ENCODE measurements around the gene KCNG1.

Gene KCNG1

DNA sequence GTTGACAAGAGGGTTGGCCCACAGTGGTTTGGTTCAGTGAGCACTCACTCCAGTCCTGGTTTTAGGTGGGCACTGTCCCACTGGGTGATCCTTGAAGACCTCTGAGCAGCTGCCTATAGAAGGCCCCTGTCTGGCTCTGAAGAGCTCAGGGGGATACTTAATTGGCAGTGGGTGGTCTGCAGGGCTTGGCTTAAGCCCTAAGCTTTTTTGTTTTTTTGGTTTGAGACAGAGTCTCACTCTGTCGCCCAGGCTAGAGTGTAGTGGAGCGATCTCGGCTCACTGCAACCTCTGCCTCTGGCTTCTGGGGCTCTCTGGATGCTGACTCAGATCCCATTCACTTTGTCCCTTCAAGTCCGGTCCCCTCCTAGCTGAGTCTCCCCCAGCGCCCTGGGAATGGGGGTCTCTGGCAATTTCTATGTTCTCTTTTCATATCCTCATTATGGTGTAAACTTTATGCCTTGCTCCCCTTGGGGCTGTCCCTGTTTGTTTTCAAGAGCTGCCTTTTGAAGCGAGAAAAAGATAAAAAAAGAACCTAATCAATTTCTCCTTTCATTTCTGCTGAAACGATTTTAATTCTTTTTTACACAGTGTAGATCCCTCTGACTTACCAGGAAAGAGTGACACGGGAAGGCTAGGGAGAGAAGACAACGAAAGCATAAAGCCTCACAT is 12.2 kb upstream of the KCNG1 start:
- no peak for DNase-seq

- DNase-seq = no peak
These were observed 11.6 kb upstream of the KCNG1 start for GRCh38 chr20:51034476-51034875.

- DNase-seq = no peak
These were observed 7.3 kb upstream of the KCNG1 start for GRCh38 chr20:51029963-51030920.

DNA sequence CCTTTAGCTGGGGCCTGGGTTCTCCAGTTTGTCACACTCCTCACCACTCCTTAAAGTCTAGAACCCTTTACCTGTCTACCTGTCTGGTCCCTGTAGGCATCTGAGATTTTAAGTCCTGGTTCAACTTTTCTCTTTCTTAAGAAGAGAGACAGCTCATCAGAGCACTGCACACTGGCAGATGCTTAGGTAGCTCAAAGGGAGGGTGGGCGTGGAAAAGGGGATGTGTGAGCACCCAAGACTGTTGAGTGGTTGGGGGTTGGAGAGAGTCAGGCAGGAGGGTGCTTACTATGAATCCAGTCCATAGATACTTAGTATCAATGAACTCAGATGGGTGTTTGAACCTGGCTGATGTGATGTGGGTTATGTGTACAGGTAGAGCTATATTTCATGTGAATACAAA is 6.6 kb upstream of the KCNG1 start:
- DNase-seq = no peak

- no peak for DNase-seq
These were observed 5.8 kb upstream of the KCNG1 start for GRCh38 chr20:51028616-51029212.

- DNase-seq = no peak
These were observed 4.3 kb upstream of the KCNG1 start for GRCh38 chr20:51027035-51027795.

DNA sequence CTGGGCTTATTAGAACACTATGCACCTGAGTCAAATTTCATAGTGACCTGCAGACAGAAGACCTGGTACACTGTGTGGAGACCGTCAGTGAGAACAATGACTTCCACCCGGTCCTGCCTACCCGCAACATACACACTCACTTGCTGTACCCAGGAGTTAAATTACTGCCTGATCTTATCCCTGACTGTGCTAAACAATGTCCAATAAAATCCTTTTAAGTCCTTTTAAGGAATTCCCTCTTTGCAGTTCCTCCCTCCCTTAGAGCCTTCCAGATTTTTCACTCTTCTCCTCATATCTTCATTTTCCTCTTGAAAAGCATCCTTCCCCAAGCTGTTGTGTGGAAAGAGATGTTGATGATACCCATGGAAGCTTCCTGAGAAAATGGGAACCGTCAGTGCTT is 3.4 kb upstream of the KCNG1 start:
- no peak for DNase-seq

DNA sequence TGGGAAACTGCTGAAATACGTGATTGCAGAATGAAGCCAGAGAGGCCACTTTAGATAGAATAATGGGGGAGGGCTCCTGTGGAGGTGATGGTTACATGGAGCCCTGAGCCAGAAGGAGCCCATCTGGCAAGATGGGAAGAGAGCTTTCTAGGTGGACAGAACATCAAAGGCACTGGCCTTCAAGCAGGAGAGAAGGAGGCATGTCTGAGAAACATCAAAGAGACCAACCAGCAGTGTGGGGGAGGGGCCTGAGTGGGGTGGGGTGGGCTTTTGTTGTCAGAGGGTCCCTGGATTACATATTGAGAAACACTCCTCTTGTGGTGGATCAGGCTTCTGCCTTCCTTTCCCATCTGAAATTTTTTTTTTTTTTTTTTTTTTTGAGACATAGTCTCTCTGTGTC is 1.9 kb upstream of the KCNG1 start:
- no peak for DNase-seq

DNA sequence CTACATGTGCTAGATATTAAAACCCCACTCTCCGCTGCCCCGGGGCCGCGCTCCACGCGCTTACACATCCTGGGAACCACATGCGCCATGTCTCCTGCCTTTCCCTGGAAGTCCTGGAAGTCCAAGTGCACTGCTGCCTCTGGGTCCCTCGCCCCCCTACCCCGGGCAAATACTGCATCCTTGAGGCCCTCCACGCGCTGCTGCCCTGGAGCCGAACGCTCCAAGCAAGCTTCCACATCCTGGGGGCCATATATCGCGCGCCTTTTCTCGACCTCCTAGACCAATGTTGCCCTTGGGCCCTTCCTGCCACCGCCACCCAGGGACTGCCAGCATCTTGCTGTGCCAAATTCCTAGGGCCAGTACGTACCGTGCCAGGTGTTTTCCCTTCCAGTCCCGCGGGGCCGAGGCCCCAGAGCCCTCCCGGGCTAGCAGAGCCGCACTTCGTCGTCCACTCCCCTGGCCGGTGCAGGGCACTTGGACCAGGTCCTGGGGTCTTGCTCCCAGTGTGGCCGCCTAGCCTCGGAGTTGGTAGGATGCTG is 779 bp upstream of the KCNG1 start:
- no peak for DNase-seq

DNA sequence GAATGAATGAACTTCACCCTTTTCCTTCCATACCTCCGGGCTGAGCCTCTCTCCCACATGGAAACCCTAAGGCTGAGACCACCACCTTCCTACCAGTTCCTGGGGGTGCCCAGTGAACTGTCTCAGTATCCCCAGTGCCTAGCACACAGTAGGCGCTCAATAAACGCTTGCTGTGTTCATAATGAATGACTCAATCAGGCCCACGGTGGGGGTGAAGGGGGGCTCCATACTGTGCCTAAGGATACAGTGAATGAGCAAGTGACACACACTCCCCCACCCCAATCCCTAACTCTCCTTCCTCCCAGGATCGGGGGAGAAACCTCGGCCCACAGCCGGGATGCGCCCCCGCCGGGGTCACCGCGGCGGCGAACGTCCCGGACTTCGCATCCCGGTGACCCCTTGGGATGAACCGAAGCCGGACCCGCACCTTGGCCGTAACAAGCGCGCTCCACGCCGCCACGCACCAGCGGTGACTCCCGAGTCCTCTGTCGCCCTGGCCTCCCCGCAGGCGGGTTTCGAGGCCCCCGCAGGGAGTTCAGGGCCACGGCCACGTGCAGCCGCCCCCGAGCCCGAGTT is 592 bp downstream of the KCNG1 start:
- no peak for DNase-seq

GRCh38 chr20:51021067-51022025 is 1.6 kb downstream of the KCNG1 start:
- DNase-seq = no peak

DNA sequence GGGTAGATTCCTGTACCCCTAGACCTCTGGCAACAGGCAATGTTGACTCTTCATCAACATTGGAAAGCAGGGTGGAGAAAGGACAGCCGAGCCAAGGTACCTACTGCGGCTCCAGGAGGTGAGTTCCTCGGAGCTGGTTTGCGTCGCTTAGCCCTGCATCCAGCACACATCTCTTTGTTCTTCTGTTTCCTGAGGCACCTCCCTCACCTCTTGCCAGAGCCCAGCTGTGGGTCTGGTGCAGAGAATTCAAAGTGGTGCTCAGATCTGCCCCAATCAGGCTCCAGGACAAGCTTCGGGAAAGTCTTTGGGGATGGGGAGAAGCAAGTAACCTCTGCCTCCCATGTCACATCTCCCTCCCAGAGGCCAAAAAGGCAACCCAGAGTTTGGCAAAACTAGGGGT is 2.2 kb downstream of the KCNG1 start:
- no peak for DNase-seq

- DNase-seq = no peak
These were observed 3.0 kb downstream of the KCNG1 start for GRCh38 chr20:51019656-51020592.

- DNase-seq = no peak
These were observed 5.7 kb downstream of the KCNG1 start for GRCh38 chr20:51017251-51017650.

- no peak for DNase-seq
These were observed 6.4 kb downstream of the KCNG1 start for GRCh38 chr20:51016521-51016920.

- DNase-seq = peak; percentile 22 to 49
These were observed 7.8 kb downstream of the KCNG1 start for GRCh38 chr20:51014797-51015722.

DNA sequence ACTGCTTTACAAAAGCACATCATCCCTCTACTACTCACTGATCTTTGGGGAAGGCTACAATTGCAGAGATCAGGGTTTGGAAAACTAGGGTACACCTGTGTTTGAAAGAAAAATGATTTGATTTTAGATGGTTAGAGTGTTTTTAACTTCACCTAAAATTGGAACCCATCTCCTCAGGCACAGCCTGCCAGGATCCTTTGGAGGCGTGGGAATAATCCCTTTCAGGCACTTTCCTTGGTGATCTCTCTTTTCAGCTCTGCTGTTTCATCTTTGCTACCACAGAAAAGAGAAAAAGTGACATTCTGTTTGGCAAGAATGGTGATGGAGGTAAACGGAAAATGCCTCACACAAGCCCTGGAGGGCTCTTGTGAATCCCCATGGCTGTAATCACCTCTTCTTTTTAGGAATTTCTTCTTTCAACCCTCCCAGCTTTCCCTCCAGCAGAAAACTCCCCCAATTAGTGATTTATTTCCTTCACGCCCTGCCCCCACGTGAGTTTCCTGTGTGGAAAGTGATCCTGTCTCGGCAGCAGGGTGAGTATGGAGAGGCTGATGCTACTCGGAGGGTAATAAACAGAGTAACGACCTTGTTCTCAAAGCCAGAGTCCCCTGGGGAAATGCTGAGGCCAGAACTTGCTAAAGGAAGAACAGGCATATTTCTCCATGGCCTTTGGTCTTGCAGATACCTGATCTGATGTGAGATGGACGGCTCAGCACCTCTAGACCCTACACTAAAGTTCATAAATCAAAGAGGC is 9.2 kb downstream of the KCNG1 start:
- DNase-seq = no peak

GRCh38 chr20:51012357-51012756 is 10.6 kb downstream of the KCNG1 start:
- DNase-seq = no peak
